HEK293 (cell line): ENCODE results near the gene MMD2.

ENCODE experiments used
- BCL6B ChIP-seq: fragments of 450-650 bp; formaldehyde crosslinking; IDR thresholded peaks from 2 replicates; pipeline ENCODE4 v1.5.1; 2017; ENCODE audit warnings: missing biosample characterization, missing genetic modification characterization
- CTCF ChIP-seq: fragments of 450-650 bp; formaldehyde crosslinking; IDR thresholded peaks from 2 replicates; pipeline ENCODE4 v1.5.1; 2016; ENCODE audit warnings: missing biosample characterization, missing genetic modification characterization
- KLF7 ChIP-seq: fragments of 450-650 bp; formaldehyde crosslinking; IDR thresholded peaks from 2 replicates; pipeline ENCODE4 v1.5.1; 2016; ENCODE audit warnings: missing biosample characterization, missing genetic modification characterization, borderline replicate concordance
- ZNF292 ChIP-seq: fragments of 450-650 bp; formaldehyde crosslinking; IDR thresholded peaks from 2 replicates; pipeline ENCODE4 v1.5.1; 2016; ENCODE audit warnings: low read depth, missing biosample characterization, missing genetic modification characterization, borderline replicate concordance
- ZNF335 ChIP-seq: fragments of 450-650 bp; formaldehyde crosslinking; conservative IDR thresholded peaks from 2 replicates; pipeline ENCODE4 v1.5.1; 2016; ENCODE audit warnings: missing biosample characterization, missing genetic modification characterization
- ZNF423 ChIP-seq: fragments of 450-650 bp; formaldehyde crosslinking; IDR thresholded peaks from 2 replicates; pipeline ENCODE4 v1.5.1; 2016; ENCODE audit warnings: missing biosample characterization, missing genetic modification characterization
- ZNF449 ChIP-seq: fragments of 450-650 bp; formaldehyde crosslinking; IDR thresholded peaks from 2 replicates; pipeline ENCODE4 v1.5.1; 2017; ENCODE audit warnings: missing biosample characterization, mild to moderate bottlenecking, missing genetic modification characterization, moderate library complexity
- ZNF580 ChIP-seq: fragments of 450-650 bp; formaldehyde crosslinking; IDR thresholded peaks from 2 replicates; pipeline ENCODE4 v1.5.1; 2016; ENCODE audit warnings: missing biosample characterization, missing genetic modification characterization
- ZNF610 ChIP-seq: fragments of 450-650 bp; formaldehyde crosslinking; IDR thresholded peaks from 2 replicates; pipeline ENCODE4 v1.5.1; 2016; ENCODE audit warnings: missing biosample characterization, missing genetic modification characterization, borderline replicate concordance
- ZNF747 ChIP-seq: fragments of 450-650 bp; formaldehyde crosslinking; IDR thresholded peaks from 2 replicates; pipeline ENCODE4 v1.5.1; 2016; ENCODE audit warnings: missing biosample characterization, missing genetic modification characterization
- TF ChIP-seq, protein P1 (sequence below): sonication (generic); formaldehyde crosslinking; IDR thresholded peaks from 2 replicates; pipeline ENCODE4 v1.8.1; 2022; ENCODE audit warnings: mild to moderate bottlenecking, moderate library complexity, missing genetic modification reagents

GRCh38 chr7:4934419-4935025 lies 24.5 kb downstream of the MMD2 start:
- TF ChIP-seq CTCF (tag by site-specific recombination) (no peak), ZNF580 (tag by site-specific recombination) (no peak), ZNF292 (tag by site-specific recombination) (no peak), ZNF610 (tag by site-specific recombination) (no peak), ZNF449 (tag by site-specific recombination) (no peak), BCL6B (tag by site-specific recombination) (no peak), ZNF335 (no peak), KLF7 (tag by site-specific recombination) (no peak), ZNF423 (no peak), ZNF747 (tag by site-specific recombination) (no peak)
- TF ChIP-seq, protein P1, sequence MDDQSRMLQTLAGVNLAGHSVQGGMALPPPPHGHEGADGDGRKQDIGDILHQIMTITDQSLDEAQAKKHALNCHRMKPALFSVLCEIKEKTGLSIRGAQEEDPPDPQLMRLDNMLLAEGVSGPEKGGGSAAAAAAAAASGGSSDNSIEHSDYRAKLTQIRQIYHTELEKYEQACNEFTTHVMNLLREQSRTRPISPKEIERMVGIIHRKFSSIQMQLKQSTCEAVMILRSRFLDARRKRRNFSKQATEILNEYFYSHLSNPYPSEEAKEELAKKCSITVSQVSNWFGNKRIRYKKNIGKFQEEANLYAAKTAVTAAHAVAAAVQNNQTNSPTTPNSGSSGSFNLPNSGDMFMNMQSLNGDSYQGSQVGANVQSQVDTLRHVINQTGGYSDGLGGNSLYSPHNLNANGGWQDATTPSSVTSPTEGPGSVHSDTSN (CRISPR knock-in tag): no peak
